ENCODE results near the gene SHISA9. TPM values are rescaled to one million over a fixed set of nuclear protein-coding genes. Genes with fewer than 3 reads are reported as not detected.

SHISA9 gene
- total and polyA plus RNA-seq, 2 of the 4 experiments (the other 2 are of a cell fraction) = under 0.01 TPM; not detected in 1

- dilution Hi-C loops (cut with HindIII; ENCODE audit: low sequenced_read_pairs, unreplicated experiment) = no loop called here
- no peak overlapping the region for H3K23ac ChIP-seq (ENCODE audit: low read depth, low read length)
- H3K27me3 ChIP-seq (ENCODE audit: control insufficient read depth, insufficient read depth, low read length) = no peaks in the 10 kb centered on the region
- no peaks in the 10 kb centered on the region for H3K79me1 ChIP-seq (ENCODE audit: low read depth in 1 of 2, low read length in 2 of 2)
- no peaks in the 10 kb centered on the region for H3K9me1 ChIP-seq (ENCODE audit: insufficient read depth, low read length)
- peaks cover 18% of the 10 kb centered on the region; the same call in 1 of the 2 replicates for H3K9me3 ChIP-seq (ENCODE audit: control insufficient read depth, insufficient read depth, low read length)
- intact Hi-C loops (cut with micrococcal nuclease) = no loop called here
- CTCF ChIA-PET = no interaction called here
- no peaks in the 10 kb centered on the region for H4K20me1 ChIP-seq (ENCODE audit: insufficient read depth, low read length)
- H3K9ac ChIP-seq (ENCODE audit: low read depth, low read length) = no peak overlapping the region
- no peak overlapping the region for H2BK20ac ChIP-seq (ENCODE audit: low read depth, low read length)
- H4K8ac ChIP-seq (ENCODE audit: low read depth in 2 of 2, low read length in 2 of 2) = no peak overlapping the region
- H2BK5ac ChIP-seq (ENCODE audit: low read depth, low read length, poor library complexity, severe bottlenecking) = no peak overlapping the region
- no peak overlapping the region for H3K4me3 ChIP-seq (ENCODE audit: insufficient read depth, low read depth, low read length)
- H4K91ac ChIP-seq (ENCODE audit: insufficient read depth, low read depth, low read length) = no peak overlapping the region
- no peak overlapping the region for H3K4me2 ChIP-seq (ENCODE audit: low read depth, low read length)
- no peak overlapping the region for H4K5ac ChIP-seq (ENCODE audit: low read depth, low read length)
- no peak overlapping the region for H2AK5ac ChIP-seq (ENCODE audit: low read depth, low read length)
- no peak overlapping the region for H3K18ac ChIP-seq (ENCODE audit: low read depth, low read length)
- POLR2A ChIA-PET (ENCODE audit: unreplicated experiment) = interaction anchor here (0.6 kb wide), 1 partner anchor 387 kb away, joined by 16 read pairs; no protein-coding TSS in a partner anchor
- H3K14ac ChIP-seq (replicated peaks; ENCODE audit: low read depth, low read length) = no peak overlapping the region
- H3K36me3 ChIP-seq (ENCODE audit: control insufficient read depth, insufficient read depth, low read length) = no peaks in the 10 kb centered on the region
- TF ChIP-seq POLR2A (IDR thresholded peaks at IDR 0.05; ENCODE audit: low read depth, low read length) (no peak), CEBPB (IDR thresholded peaks at IDR 0.05; ENCODE audit: low read depth, low read length) (no peak), MAZ (IDR thresholded peaks at IDR 0.05; ENCODE audit: borderline replicate concordance, low read depth, low read length) (no peak), CHD1 (IDR thresholded peaks at IDR 0.05; ENCODE audit: low read depth, low read length) (no peak)
- ATAC-seq (ENCODE audit: low read depth) = no peak
- DNase-seq = no peak
- H3K56ac ChIP-seq (ENCODE audit: extremely low read depth, insufficient read depth, low read length) = no peak overlapping the region
- H2AK9ac ChIP-seq (replicated peaks; ENCODE audit: low read depth, low read length, poor library complexity) = no peak overlapping the region
- H2BK120ac ChIP-seq (ENCODE audit: low read depth, low read length) = no peak overlapping the region
- 9% methylated on average over 1 of the region's 2 CpGs; no CpG with 5 or more reads in 1 of the 2 experiments for whole genome bisulfite sequencing, 2 experiments (ENCODE audit: extremely low coverage in 2 of 2, insufficient read length in 1 of 2)
- H3K27ac ChIP-seq (ENCODE audit: insufficient read depth, low read length) = no peak overlapping the region
- in situ Hi-C loops (cut with MboI; ENCODE audit: low sequenced_read_pairs) = no loop called here
- H3K4me1 ChIP-seq (ENCODE audit: control insufficient read depth, insufficient read depth, low read length) = no peaks in the 10 kb centered on the region
- no peak overlapping the region for H2AFZ ChIP-seq (replicated peaks; ENCODE audit: low read length, poor library complexity)
- BruUV-seq (replicated peaks) = no TSS peak
- H3K4ac ChIP-seq (ENCODE audit: low read depth, low read length) = no peak overlapping the region
- H2BK15ac ChIP-seq (ENCODE audit: low read depth, low read length) = no peak overlapping the region
Measured at GRCh38 chr16:13127144-13127543, 225.7 kb downstream of the SHISA9 start.
